ENCODE data around the gene DCTN1. TPM values are rescaled to one million over a fixed set of nuclear protein-coding genes. Genes with fewer than 3 reads are reported as not detected.

The DCTN1 gene
- total RNA-seq, 6 experiments from 2014 or later = 222 to 286 (median 236) TPM

DNA sequence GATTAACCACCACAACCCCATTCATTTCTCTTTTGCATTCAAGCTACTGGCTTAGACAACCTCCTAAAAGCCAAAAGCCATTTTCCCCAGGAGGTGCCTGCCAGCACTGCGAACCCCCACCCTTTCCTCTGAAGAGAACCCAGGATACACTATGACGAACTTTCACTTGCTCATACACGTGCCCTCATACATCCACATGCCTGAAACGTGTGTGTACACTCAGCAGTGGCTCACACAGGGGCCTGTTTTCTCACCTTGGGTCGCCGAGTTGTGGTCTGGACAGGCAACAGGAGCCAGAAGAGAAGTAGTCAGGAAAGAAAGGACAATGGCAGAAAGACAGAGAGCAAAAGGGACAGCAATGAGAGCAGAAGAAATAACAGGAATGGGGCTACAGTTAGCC lies 7.4 kb downstream of the DCTN1 start:
- H3K27me3 Mint-ChIP-seq (ENCODE audit: insufficient read depth) = peaks cover 1% of the 10 kb centered on the region; the same call in 1 of the 2 replicates
- H3K27ac Mint-ChIP-seq = no peak overlapping the region
- peaks cover 26% of the 10 kb centered on the region for H3K36me3 Mint-ChIP-seq (ENCODE audit: low read depth)
- peaks cover 20% of the 10 kb centered on the region for H3K4me1 Mint-ChIP-seq (ENCODE audit: low read depth)
- TF ChIP-seq, protein P1, sequence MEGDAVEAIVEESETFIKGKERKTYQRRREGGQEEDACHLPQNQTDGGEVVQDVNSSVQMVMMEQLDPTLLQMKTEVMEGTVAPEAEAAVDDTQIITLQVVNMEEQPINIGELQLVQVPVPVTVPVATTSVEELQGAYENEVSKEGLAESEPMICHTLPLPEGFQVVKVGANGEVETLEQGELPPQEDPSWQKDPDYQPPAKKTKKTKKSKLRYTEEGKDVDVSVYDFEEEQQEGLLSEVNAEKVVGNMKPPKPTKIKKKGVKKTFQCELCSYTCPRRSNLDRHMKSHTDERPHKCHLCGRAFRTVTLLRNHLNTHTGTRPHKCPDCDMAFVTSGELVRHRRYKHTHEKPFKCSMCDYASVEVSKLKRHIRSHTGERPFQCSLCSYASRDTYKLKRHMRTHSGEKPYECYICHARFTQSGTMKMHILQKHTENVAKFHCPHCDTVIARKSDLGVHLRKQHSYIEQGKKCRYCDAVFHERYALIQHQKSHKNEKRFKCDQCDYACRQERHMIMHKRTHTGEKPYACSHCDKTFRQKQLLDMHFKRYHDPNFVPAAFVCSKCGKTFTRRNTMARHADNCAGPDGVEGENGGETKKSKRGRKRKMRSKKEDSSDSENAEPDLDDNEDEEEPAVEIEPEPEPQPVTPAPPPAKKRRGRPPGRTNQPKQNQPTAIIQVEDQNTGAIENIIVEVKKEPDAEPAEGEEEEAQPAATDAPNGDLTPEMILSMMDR (IDR thresholded peaks at IDR 0.05) = no peak
- H3K9me3 Mint-ChIP-seq = no peaks in the 10 kb centered on the region
- H3K4me3 Mint-ChIP-seq = no peak overlapping the region
- no peak for DNase-seq

DNA sequence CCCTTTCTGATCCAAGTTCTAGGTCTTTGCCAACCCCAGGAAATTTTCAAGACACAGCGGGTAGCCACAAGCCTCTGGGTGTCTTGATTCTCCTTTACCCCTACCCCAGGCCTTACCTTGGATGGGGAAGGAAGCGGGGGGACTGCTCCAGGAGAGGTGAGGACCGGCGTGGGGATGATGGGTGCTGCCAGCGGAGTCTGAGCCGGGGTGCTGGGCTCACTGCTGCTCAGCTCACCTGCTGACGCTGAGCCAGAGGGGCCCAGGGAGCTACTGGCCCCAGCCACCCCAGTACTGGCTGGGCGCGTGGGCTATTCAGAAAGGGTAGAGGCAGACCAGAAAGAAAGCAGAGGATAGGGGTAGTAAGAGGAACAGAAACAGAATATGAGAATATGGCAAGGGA lies 8.7 kb downstream of the DCTN1 start:
- no peaks in the 10 kb centered on the region for H3K9me3 Mint-ChIP-seq
- DNase-seq = no peak
- H3K4me1 Mint-ChIP-seq (ENCODE audit: low read depth) = peaks cover 20% of the 10 kb centered on the region
- TF ChIP-seq, protein P1 (IDR thresholded peaks at IDR 0.05) = no peak
- H3K27ac Mint-ChIP-seq = no peak overlapping the region
- no peak overlapping the region for H3K4me3 Mint-ChIP-seq
- H3K36me3 Mint-ChIP-seq (ENCODE audit: low read depth) = peaks cover 39% of the 10 kb centered on the region
- peaks cover 1% of the 10 kb centered on the region; the same call in 1 of the 2 replicates for H3K27me3 Mint-ChIP-seq (ENCODE audit: insufficient read depth)

DNA sequence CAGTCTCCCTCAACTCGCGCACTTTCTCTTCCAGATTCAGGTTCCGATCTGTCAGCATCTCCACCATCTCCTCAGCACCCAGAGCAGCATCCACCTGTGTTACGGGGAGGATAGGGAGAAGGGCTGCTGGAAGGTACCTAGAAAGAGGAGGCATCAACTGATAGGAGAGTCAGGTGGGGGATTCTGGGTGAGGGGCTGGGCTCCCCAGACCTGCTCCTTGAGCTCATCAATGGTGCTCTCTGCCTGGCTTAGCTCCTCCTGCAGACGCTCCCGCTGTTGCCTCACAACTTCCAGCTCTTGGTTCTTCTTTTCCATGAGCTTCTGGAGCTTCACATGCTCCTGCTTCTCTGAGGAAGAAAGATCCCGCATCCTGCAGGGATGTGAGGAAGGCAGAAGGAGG lies 10.1 kb downstream of the DCTN1 start:
- Mint-ChIP-seq H3K4me3 (no peak overlapping the region), H3K4me1 (ENCODE audit: low read depth) (peaks cover 12% of the 10 kb centered on the region), H3K9me3 (no peaks in the 10 kb centered on the region), H3K27ac (no peak overlapping the region), H3K27me3 (ENCODE audit: insufficient read depth) (peaks cover 1% of the 10 kb centered on the region; the same call in 1 of the 2 replicates), H3K36me3 (ENCODE audit: low read depth) (peaks cover 41% of the 10 kb centered on the region)
- TF ChIP-seq, protein P1 (IDR thresholded peaks at IDR 0.05) = no peak
- no peak for DNase-seq

DNA sequence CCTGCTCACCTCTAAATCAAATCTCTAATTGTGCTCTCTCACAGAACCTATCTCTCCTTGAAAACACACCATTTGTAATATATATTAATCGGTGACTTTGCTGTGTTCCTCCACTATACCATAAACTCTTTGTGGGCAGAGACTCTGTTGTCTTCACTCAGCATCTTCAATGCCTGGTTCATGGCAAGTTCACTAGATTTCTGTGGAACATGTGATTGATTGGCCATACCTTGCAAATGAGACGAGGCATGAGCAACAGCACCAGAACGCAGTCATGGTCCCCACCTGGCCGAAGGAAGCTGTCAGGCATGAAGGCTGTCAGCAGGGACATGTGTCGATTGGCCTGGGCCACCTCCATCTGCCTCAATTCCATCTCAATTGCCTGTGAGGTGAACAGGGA lies 11.6 kb downstream of the DCTN1 start:
- peaks cover 2% of the 10 kb centered on the region for H3K27me3 Mint-ChIP-seq (ENCODE audit: insufficient read depth)
- peaks cover 49% of the 10 kb centered on the region for H3K36me3 Mint-ChIP-seq (ENCODE audit: low read depth)
- no peak for DNase-seq
- TF ChIP-seq, protein P1 (IDR thresholded peaks at IDR 0.05) = no peak
- H3K4me1 Mint-ChIP-seq (ENCODE audit: low read depth) = no peaks in the 10 kb centered on the region
- no peaks in the 10 kb centered on the region for H3K9me3 Mint-ChIP-seq
- H3K4me3 Mint-ChIP-seq = no peak overlapping the region
- H3K27ac Mint-ChIP-seq = no peak overlapping the region

DNA sequence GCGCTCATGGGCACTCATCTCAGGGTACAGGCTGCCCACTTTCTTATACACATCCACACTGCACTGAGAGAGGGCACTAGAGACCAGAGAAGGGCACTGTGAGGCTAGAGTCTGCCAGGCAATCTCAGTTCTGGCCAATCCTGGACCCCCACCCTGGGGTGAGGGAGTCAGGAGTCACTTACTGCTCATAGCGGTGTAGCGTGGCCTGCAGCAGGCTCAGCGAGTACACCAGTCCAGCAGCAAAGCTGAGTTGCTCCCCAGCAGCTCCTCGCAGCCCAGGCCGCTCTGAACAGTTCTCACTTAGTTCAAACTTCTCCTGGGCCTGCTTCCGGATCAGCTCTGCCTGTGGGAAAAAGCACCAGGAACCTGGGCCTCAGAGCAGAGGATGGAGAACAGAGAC lies 12.3 kb downstream of the DCTN1 start:
- H3K27me3 Mint-ChIP-seq (ENCODE audit: insufficient read depth) = peaks cover 2% of the 10 kb centered on the region
- TF ChIP-seq, protein P1 (IDR thresholded peaks at IDR 0.05) = no peak
- H3K4me1 Mint-ChIP-seq (ENCODE audit: low read depth) = no peaks in the 10 kb centered on the region
- no peaks in the 10 kb centered on the region for H3K9me3 Mint-ChIP-seq
- no peak for DNase-seq
- H3K4me3 Mint-ChIP-seq = no peak overlapping the region
- H3K27ac Mint-ChIP-seq = no peak overlapping the region
- H3K36me3 Mint-ChIP-seq (ENCODE audit: low read depth) = peaks cover 49% of the 10 kb centered on the region

DNA sequence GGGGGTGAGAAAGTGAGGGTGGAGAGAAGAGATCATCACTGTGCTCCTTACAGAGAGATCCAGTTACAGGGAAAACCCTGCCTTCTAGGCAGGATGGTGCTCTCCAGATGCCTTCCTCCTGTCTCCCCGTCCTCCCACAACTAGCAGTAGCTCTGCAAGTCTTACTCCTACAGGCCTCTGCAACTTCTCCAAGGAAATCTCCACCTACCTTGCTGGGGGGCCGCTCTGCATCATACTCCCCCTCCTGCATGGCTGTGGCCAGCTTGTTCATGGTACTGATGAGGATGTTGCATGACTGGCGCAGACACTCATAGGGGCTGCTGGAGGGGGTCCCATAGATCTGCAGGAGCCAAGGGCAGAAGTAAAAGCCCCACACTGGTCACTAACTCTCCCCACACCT lies 14.1 kb downstream of the DCTN1 start:
- H3K27me3 Mint-ChIP-seq (ENCODE audit: insufficient read depth) = peaks cover 1% of the 10 kb centered on the region
- H3K27ac Mint-ChIP-seq = no peak overlapping the region
- H3K4me3 Mint-ChIP-seq = no peak overlapping the region
- H3K36me3 Mint-ChIP-seq (ENCODE audit: low read depth) = peaks cover 53% of the 10 kb centered on the region
- no peaks in the 10 kb centered on the region for H3K4me1 Mint-ChIP-seq (ENCODE audit: low read depth)
- H3K9me3 Mint-ChIP-seq = no peaks in the 10 kb centered on the region
- TF ChIP-seq, protein P1 (IDR thresholded peaks at IDR 0.05) = no peak
- DNase-seq = no peak

Data from HFFc6 (cell line).